ENCODE measurements around the gene SIX5.

SIX5 gene

GRCh38 chr19:45770192-45771101 is 1.4 kb upstream of the SIX5 start:
- TF ChIP-seq CTCF (IDR thresholded peaks at IDR 0.05; ENCODE audit: low read depth, low read length), result peak; percentile 76
- DNase-seq (ENCODE audit: extremely low read depth, low read depth), result peak; percentile 95

GRCh38 chr19:45769821-45770191 is 754 bp upstream of the SIX5 start:
- no peak for TF ChIP-seq CTCF (IDR thresholded peaks at IDR 0.05; ENCODE audit: low read depth, low read length)
- DNase-seq (ENCODE audit: extremely low read depth, low read depth), result no peak

- no peak for TF ChIP-seq CTCF (IDR thresholded peaks at IDR 0.05; ENCODE audit: low read depth, low read length)
- no peak for DNase-seq (ENCODE audit: extremely low read depth, low read depth)
Observed at GRCh38 chr19:45768655-45768983, 433 bp downstream of the SIX5 start.

- no peak for DNase-seq (ENCODE audit: extremely low read depth, low read depth)
- TF ChIP-seq CTCF (IDR thresholded peaks at IDR 0.05; ENCODE audit: low read depth, low read length), result no peak
Observed at GRCh38 chr19:45767881-45768654, 984 bp downstream of the SIX5 start.

- TF ChIP-seq CTCF (IDR thresholded peaks at IDR 0.05; ENCODE audit: low read depth, low read length), result no peak
- peak; percentile 72 for DNase-seq (ENCODE audit: extremely low read depth, low read depth)
Observed at GRCh38 chr19:45767410-45767880, 1.6 kb downstream of the SIX5 start.

- TF ChIP-seq CTCF (IDR thresholded peaks at IDR 0.05; ENCODE audit: low read depth, low read length), result no peak
- no peak for DNase-seq (ENCODE audit: extremely low read depth, low read depth)
Observed at GRCh38 chr19:45766869-45767346, 2.1 kb downstream of the SIX5 start.
